Sigmoid colon (tissue), 7 donors: Measurements from ENCODE around the gene NACC1. TPM values are rescaled to one million over a fixed set of nuclear protein-coding genes. Genes with fewer than 3 reads are reported as not detected.
"Not testable (repeated sequence)": the region's sequence is repeated elsewhere in the genome, so short reads cannot be mapped to it uniquely, and the experiment has no call there.

Source experiments
- DNase-seq: peaks from one replicate; pipeline ENCODE4 v3.0.0-alpha.2; 2019
- H3K27ac ChIP-seq, 4 donors: fragments of 200-600 bp; sonication (generic); one replicate each; pipeline ENCODE4 v1.5.1; 2016 to 2019; ENCODE audit warnings: mild to moderate bottlenecking in 1 of 4
- H3K27me3 ChIP-seq, 3 donors: fragments of 200-600 bp; sonication (generic); one replicate each; pipeline ENCODE4 v1.5.1; 2019; ENCODE audit warnings: mild to moderate bottlenecking in 1 of 3
- H3K36me3 ChIP-seq, 4 donors: fragments of 200-600 bp; sonication (generic); one replicate each; pipeline ENCODE4 v1.5.1; 2016 to 2019
- H3K4me1 ChIP-seq, 4 donors: fragments of 200-600 bp; sonication (generic); one replicate each; pipeline ENCODE4 v1.5.1; 2017 to 2019
- H3K4me3 ChIP-seq, 4 donors: fragments of 200-600 bp; sonication (generic); one replicate each; pipeline ENCODE4 v1.5.1; 2017 to 2019; ENCODE audit warnings: mild to moderate bottlenecking in 2 of 4, moderate library complexity in 1 of 4
- H3K9me3 ChIP-seq, 4 donors: fragments of 200-600 bp in 3 of 4; sonication (generic) in 3 of 4; one replicate each; pipeline versions ENCODE4 v1.5.1 to v1.6.1; 2013 to 2019
- EP300 ChIP-seq, 4 donors: sonication (generic); formaldehyde crosslinking; IDR thresholded peaks; one replicate each; pipeline ENCODE4 v1.6.1; 2017; ENCODE audit warnings: antibody characterized with exemption in 4 of 4
- POLR2A ChIP-seq, 2 donors: fragments of 450-650 bp; IDR thresholded peaks; one replicate each; pipeline ENCODE4 v1.6.1; 2016; ENCODE audit warnings: antibody characterized with exemption in 2 of 2, mild to moderate bottlenecking in 2 of 2, moderate library complexity in 2 of 2
- POLR2AphosphoS5 ChIP-seq, 4 donors: sonication (generic); formaldehyde crosslinking; IDR thresholded peaks; one replicate each; pipeline ENCODE4 v1.6.1; 2017; ENCODE audit warnings: antibody characterized with exemption in 4 of 4
- WGBS, 2 donors: extraction: QIAGEN DNeasy Blood & Tissue Kit; methylation state at CpG; one replicate each; pipeline ENCODE4 v1.1.7; 2013; 5-methylcytosine and 5-hydroxymethylcytosine counted together
- intact Hi-C: fragments of 100-400 bp; cut with DNase I; formaldehyde crosslinking; loops from one replicate; pipeline ENCODE4 v1.15.1; 2023
- polyA plus RNA-seq, 3 donors: library from polyadenylated mRNA; stranded (reverse); fragments of 200-250 nt; gene quantifications; one replicate each; pipeline ENCODE4 v1.2.3, GENCODE V29; 2013
- total RNA-seq, 4 donors: library from RNA; depleted of rRNA; stranded (reverse); fragments of >200 nt; gene quantifications; one replicate each; pipeline ENCODE4 v1.1.0, GENCODE V29; 2016
- TF ChIP-seq, protein P1 (sequence below), 4 experiments: fragments of 450-650 bp in 3 of 4; fragments of 200-600 bp in 1 of 4; IDR thresholded peaks; one replicate each; pipeline ENCODE4 v1.5.1; 2016 to 2019; ENCODE audit warnings: antibody characterized with exemption in 4 of 4, mild to moderate bottlenecking in 3 of 4, moderate library complexity in 2 of 4
- donor health status: healthy with polysubstance abuse.
- donor health status: Bipolar disorder and iron deficiency.
- donor health status: healthy.

Gene NACC1
- total and polyA plus RNA-seq, 7 donors = 8.1 to 67.2 (median 18.8) TPM

DNA sequence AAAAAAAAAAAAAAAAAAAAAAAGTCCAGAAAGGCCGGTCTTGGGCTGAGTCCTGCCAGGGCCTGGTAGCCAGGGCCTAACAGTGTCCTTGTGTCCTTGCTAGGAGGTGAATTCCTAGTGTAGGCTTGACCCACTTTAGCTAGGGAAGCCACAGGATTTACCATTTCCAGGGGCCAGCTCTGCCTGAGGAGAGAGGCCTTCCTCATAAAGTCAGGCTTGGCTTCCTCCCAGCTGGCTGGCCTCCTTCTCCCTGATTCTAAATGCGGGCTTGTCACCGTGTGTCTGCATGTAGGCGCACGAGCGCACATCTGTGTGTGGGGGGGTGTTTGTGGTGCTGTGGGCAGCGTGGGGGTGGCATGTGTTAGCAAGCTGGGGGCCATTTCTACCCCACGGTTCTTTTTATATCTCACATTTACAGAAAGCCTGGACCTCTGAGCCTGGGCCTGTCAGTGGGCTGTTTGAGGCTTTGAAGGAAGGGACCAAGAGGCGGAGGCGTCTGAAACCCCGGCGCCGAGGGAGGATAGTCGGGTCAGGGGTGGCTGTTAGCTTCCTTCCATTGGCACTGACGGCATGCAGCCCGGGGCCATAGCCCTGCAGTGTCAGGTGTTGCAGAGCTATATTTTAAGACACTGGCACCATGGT, 63.8 kb downstream of the NACC1 start:
- H3K27ac ChIP-seq = peak overlapping the region; percentile 33 to 55 (median 42)
- 14 to 21% methylated on average over 16 of the region's 16 CpGs for WGBS, 2 donors

DNA sequence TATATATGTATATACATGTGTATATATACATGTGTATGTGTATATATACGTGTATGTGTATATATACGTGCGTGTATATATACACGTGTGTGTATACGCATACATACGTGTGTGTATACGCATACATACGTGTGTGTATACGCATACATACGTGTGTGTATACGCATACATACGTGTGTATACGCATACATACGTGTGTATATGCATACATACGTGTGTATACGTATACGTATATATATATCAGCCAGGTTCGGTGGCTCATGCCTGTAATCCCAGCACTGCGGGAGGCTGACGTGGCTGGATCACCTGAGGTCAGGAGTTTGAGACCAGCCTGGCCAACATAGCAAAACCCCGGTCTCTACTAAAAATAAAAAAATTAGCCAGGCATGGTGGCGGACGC, 66.9 kb downstream of the NACC1 start:
- H3K36me3 ChIP-seq, intact Hi-C loops, H3K9me3 ChIP-seq, H3K27ac ChIP-seq, H3K27me3 ChIP-seq, H3K4me3 ChIP-seq, DNase-seq: not testable (repeated sequence)
- WGBS, 2 donors = 78 to 94% methylated on average over 23 of the region's 23 CpGs
- H3K4me1 ChIP-seq = peaks cover 0 to 15% (median 13%) of the 10 kb centered on the region in 4 donors

More for the DNA sequence above, 63.8 kb downstream of the NACC1 start:
- Histone ChIP-seq H3K9me3 (no peaks in the 10 kb centered on the region), H3K4me1 (peaks cover 0 to 15% (median 13%) of the 10 kb centered on the region in 4 donors), H3K4me3 (no peak overlapping the region), H3K27me3 (no peaks in the 10 kb centered on the region), H3K36me3 (no peaks in the 10 kb centered on the region)
- DNase-seq = peak; percentile 90
- TF ChIP-seq, protein P1, sequence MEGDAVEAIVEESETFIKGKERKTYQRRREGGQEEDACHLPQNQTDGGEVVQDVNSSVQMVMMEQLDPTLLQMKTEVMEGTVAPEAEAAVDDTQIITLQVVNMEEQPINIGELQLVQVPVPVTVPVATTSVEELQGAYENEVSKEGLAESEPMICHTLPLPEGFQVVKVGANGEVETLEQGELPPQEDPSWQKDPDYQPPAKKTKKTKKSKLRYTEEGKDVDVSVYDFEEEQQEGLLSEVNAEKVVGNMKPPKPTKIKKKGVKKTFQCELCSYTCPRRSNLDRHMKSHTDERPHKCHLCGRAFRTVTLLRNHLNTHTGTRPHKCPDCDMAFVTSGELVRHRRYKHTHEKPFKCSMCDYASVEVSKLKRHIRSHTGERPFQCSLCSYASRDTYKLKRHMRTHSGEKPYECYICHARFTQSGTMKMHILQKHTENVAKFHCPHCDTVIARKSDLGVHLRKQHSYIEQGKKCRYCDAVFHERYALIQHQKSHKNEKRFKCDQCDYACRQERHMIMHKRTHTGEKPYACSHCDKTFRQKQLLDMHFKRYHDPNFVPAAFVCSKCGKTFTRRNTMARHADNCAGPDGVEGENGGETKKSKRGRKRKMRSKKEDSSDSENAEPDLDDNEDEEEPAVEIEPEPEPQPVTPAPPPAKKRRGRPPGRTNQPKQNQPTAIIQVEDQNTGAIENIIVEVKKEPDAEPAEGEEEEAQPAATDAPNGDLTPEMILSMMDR (IDR thresholded peaks at IDR 0.05) = no peak
- TF ChIP-seq POLR2A (IDR thresholded peaks at IDR 0.05) (no peak), POLR2AphosphoS5 (IDR thresholded peaks at IDR 0.05) (peak in 3 of 4 donors; percentile 31 to 56 (median 49))
- intact Hi-C loops = no loop called here

DNA sequence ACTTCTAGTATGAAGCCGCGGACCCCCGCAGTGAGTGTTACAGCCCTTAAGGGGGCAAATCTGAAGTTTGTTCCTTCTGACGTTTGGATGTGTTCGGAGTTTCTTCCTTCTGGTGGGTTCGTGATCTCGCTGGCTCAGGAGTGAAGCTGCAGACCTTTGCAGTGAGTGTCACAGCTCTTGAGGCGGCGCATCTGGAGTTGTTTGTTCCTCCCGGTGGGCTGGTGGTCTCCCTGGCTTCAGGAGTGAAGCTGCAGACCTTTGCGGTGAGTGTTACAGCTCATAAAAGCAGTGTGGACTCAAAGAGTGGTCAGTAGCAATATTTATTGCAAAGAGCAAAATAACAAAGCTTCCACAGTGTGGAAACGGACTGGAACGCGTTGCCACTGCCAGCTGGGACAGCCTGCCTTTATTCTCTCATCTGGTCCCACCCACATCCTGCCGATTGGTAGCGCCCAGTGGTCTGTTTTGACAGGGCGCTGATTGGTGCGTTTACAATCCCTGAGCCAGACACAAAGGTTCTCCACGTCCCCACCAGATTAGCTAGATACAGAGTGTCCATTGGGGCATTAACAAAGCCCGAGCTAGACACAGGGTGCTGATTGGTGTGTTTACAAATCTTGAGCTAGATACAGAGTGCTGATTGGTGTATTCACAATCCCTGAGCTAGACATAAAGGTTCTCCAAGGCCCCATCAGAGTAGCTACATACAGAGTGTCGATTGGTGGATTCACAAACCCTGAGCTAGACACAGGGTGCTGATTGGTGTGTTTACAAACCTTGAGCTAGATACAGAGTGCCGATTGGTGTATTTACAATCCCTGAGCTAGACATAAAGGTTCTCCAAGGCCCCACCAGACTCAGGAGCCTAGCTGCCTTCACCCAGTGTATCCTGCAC, 67.9 kb downstream of the NACC1 start:
- H3K9me3 ChIP-seq, DNase-seq, H3K27ac ChIP-seq, H3K36me3 ChIP-seq, H3K27me3 ChIP-seq, H3K4me3 ChIP-seq, intact Hi-C loops: not testable (repeated sequence)
- H3K4me1 ChIP-seq = peaks cover 0 to 14% (median 13%) of the 10 kb centered on the region in 4 donors
- 86 to 88% methylated on average over 22 of the region's 22 CpGs for WGBS, 2 donors

DNA sequence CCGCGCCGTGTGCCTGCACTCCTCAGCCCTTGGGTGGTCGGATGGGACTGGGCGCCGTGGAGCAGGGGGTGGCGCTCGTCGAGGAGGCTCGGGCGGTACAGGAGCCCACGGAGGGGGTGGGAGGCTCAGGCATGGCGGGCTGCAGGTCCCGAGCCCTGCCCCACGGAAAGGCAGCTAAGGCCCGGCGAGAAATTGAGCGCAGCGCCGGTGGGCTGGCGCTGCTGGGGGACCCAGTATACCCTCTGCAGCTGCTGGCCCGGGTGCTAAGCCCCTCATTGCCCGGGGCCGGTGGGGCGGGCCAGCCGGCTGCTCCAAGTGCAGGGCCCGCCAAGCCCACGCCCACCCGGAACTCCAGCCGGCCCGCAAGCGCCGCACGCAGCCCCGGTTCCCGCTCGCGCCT, 68.6 kb downstream of the NACC1 start:
- H3K27ac ChIP-seq, H3K4me3 ChIP-seq, H3K4me1 ChIP-seq, intact Hi-C loops, DNase-seq, H3K27me3 ChIP-seq, H3K36me3 ChIP-seq, H3K9me3 ChIP-seq: not testable (repeated sequence)
- 90 to 93% methylated on average over 38 of the region's 38 CpGs for WGBS, 2 donors

DNA sequence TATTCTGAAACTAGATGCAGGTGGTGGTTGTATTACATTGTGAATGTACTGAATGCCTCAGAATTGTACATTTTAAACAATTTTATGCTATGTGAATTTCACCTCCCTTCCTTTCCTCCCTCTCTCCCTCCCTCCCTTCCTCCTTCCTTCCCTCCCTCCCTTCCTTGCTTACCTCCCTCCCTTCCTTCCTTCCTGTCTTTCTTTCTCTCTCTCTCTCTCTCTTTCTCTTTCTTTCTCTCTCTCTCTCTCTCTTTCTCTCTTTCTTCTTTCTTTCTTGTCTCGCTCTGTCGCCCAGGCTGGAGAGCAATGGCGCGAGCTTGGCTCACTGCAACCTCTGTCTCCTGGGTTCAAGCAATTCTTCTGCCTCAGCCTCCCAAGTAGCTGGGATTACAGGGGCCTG, 69.4 kb downstream of the NACC1 start:
- Histone ChIP-seq H3K36me3 (no peaks in the 10 kb centered on the region), H3K27me3 (no peaks in the 10 kb centered on the region), H3K4me3 (no peak overlapping the region), H3K27ac (no peak overlapping the region), H3K4me1 (no peaks in the 10 kb centered on the region), H3K9me3 (no peaks in the 10 kb centered on the region)
- TF ChIP-seq, protein P1 (IDR thresholded peaks at IDR 0.05) = no peak
- no peak for TF ChIP-seq EP300 (IDR thresholded peaks at IDR 0.05)
- WGBS, 2 donors = 94 to 99% methylated on average over 4 of the region's 4 CpGs
- no peak for DNase-seq
- intact Hi-C loops = no loop called here

DNA sequence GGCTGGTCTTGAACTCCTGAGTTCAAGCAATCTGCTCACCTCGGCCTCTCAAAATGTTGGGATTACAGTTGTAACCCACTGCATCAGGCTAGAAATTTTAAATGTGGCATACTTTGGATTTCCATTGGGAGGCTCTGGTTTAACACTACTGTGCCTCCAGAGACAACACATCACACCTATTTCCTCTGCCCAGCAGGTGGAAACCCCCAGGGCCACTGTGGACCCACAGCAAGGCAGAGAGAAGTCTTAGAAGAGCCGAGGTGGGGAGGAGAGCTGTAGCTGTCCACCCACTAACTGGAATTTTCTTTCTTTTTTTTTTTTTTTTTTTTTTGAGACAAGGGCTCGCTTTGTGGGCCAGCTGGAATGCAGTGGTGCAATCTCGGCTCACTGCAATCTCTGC, 71.5 kb downstream of the NACC1 start:
- Histone ChIP-seq H3K9me3 (no peaks in the 10 kb centered on the region), H3K4me1 (no peaks in the 10 kb centered on the region), H3K4me3 (no peak overlapping the region), H3K27me3 (no peaks in the 10 kb centered on the region), H3K27ac (no peak overlapping the region), H3K36me3 (no peaks in the 10 kb centered on the region)
- TF ChIP-seq EP300 (IDR thresholded peaks at IDR 0.05) (no peak), POLR2A (IDR thresholded peaks at IDR 0.05) (no peak), POLR2AphosphoS5 (IDR thresholded peaks at IDR 0.05) (no peak)
- TF ChIP-seq, protein P1 (IDR thresholded peaks at IDR 0.05) = no peak
- 84 to 85% methylated on average over 4 of the region's 4 CpGs for WGBS, 2 donors
- intact Hi-C loops = no loop called here
- no peak for DNase-seq

Other genes starting within 250 kb of the NACC1 start
- 10 to 100 TPM; 28.6 to 45.1 (median 32.1) TPM for gene DNASE2, start 236.8 kb upstream of the NACC1 start, total RNA-seq
- 10 to 100 TPM; 11.4 to 45.4 (median 24.5) TPM for gene DNASE2, start 236.8 kb upstream of the NACC1 start, polyA plus RNA-seq
- gene KLF1, start 231.1 kb upstream of the NACC1 start, total RNA-seq = not detected
- gene KLF1, start 231.1 kb upstream of the NACC1 start, polyA plus RNA-seq = under 1 TPM in 1 of 3 donors, not detected in 2; 0.10 TPM
- gene GCDH, start 227.1 kb upstream of the NACC1 start, total RNA-seq = 10 to 100 TPM; 24.7 to 85.0 (median 34.8) TPM
- 10 to 100 TPM; 10.8 to 40.0 (median 21.3) TPM for gene GCDH, start 227.1 kb upstream of the NACC1 start, polyA plus RNA-seq
- gene SYCE2, start 199.0 kb upstream of the NACC1 start, total RNA-seq = not detected
- under 1 TPM in 1 of 3 donors, not detected in 2; 0.17 TPM for gene SYCE2, start 199.0 kb upstream of the NACC1 start, polyA plus RNA-seq
- 10 to 100 TPM; 21.4 to 33.3 (median 31.7) TPM for gene FARSA, start 184.6 kb upstream of the NACC1 start, total RNA-seq
- 10 to 100 TPM; 27.0 to 86.8 (median 29.1) TPM for gene FARSA, start 184.6 kb upstream of the NACC1 start, polyA plus RNA-seq
- gene CALR, start 179.7 kb upstream of the NACC1 start, total RNA-seq = 100 to 1,000 TPM; 147 to 260 (median 208) TPM
- 100 to 1,000 TPM in 2 of 3 donors, 10 to 100 TPM in 1; 70.3 to 717 (median 168) TPM for gene CALR, start 179.7 kb upstream of the NACC1 start, polyA plus RNA-seq
- gene RAD23A, start 172.4 kb upstream of the NACC1 start, total RNA-seq = 100 to 1,000 TPM in 3 of 4 donors, 10 to 100 TPM in 1; 98.8 to 133 (median 117) TPM
- gene RAD23A, start 172.4 kb upstream of the NACC1 start, polyA plus RNA-seq = 10 to 100 TPM; 58.7 to 99.3 (median 70.9) TPM
- gene GADD45GIP1, start 161.0 kb upstream of the NACC1 start, total RNA-seq = 10 to 100 TPM; 36.0 to 65.8 (median 53.5) TPM
- gene GADD45GIP1, start 161.0 kb upstream of the NACC1 start, polyA plus RNA-seq = 10 to 100 TPM; 23.6 to 32.1 (median 28.2) TPM
- 1 to 10 TPM; 1.2 to 2.0 (median 1.7) TPM for gene DAND5, start 148.7 kb upstream of the NACC1 start, total RNA-seq
- under 1 TPM in 1 of 3 donors, not detected in 2; 0.13 TPM for gene DAND5, start 148.7 kb upstream of the NACC1 start, polyA plus RNA-seq
- gene NFIX, start 122.8 kb upstream of the NACC1 start, total RNA-seq = 100 to 1,000 TPM in 1 of 4 donors, 10 to 100 TPM in 3; 44.1 to 104 (median 58.5) TPM
- 10 to 100 TPM; 10.6 to 28.2 (median 22.2) TPM for gene NFIX, start 122.8 kb upstream of the NACC1 start, polyA plus RNA-seq
- 10 to 100 TPM; 13.0 to 17.8 (median 15.2) TPM for gene LYL1, start 15.4 kb upstream of the NACC1 start, total RNA-seq
- 10 to 100 TPM in 1 of 3 donors, 1 to 10 TPM in 2; 3.0 to 18.4 (median 3.7) TPM for gene LYL1, start 15.4 kb upstream of the NACC1 start, polyA plus RNA-seq
- 10 to 100 TPM; 17.4 to 25.8 (median 21.9) TPM for gene TRMT1, start 1.5 kb upstream of the NACC1 start, total RNA-seq
- 10 to 100 TPM in 2 of 3 donors, 1 to 10 TPM in 1; 6.7 to 48.6 (median 10.2) TPM for gene TRMT1, start 1.5 kb upstream of the NACC1 start, polyA plus RNA-seq
- 10 to 100 TPM; 65.3 to 87.0 (median 76.8) TPM for gene STX10, start 32.1 kb downstream of the NACC1 start, total RNA-seq
- 100 to 1,000 TPM in 1 of 3 donors, 10 to 100 TPM in 2; 63.1 to 127 (median 64.0) TPM for gene STX10, start 32.1 kb downstream of the NACC1 start, polyA plus RNA-seq
- 100 to 1,000 TPM in 2 of 4 donors, 10 to 100 TPM in 2; 30.3 to 215 (median 85.6) TPM for gene IER2, start 32.1 kb downstream of the NACC1 start, total RNA-seq
- gene IER2, start 32.1 kb downstream of the NACC1 start, polyA plus RNA-seq = 100 to 1,000 TPM in 2 of 3 donors, 10 to 100 TPM in 1; 62.9 to 163 (median 138) TPM